NCI-H510A (cell line): ENCODE measurements around the gene RABGAP1L.

Source experiments
- DNase-seq: peaks from one replicate; lab custom pipeline; 2025; lab: John Stamatoyannopoulos, UW

RABGAP1L gene

DNA sequence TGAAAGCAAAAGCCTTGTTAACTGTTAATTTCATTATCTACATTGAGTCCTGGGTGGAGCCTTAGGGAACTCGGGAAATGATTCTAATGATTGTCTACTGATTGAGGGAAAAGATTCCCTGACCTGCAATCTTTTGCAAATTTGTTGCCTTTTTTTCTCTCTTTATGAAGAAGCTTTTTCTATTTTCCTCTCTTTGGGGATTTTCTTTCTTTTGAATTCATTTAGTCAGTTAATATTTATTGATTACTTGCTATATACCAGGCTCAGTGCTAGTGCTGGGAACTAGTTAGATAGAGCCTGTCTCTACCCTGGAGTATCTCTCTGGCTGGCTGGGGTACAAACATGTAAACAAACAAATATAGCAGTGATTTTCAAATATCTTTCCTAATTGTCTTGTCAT lies 769.2 kb downstream of the RABGAP1L start:
- DNase-seq, result no peak

- DNase-seq, result no peak
Observed at GRCh38 chr1:174931214-174931613, 771.9 kb downstream of the RABGAP1L start.

- no peak for DNase-seq
Observed at GRCh38 chr1:174932587-174932986, 773.3 kb downstream of the RABGAP1L start.

DNA sequence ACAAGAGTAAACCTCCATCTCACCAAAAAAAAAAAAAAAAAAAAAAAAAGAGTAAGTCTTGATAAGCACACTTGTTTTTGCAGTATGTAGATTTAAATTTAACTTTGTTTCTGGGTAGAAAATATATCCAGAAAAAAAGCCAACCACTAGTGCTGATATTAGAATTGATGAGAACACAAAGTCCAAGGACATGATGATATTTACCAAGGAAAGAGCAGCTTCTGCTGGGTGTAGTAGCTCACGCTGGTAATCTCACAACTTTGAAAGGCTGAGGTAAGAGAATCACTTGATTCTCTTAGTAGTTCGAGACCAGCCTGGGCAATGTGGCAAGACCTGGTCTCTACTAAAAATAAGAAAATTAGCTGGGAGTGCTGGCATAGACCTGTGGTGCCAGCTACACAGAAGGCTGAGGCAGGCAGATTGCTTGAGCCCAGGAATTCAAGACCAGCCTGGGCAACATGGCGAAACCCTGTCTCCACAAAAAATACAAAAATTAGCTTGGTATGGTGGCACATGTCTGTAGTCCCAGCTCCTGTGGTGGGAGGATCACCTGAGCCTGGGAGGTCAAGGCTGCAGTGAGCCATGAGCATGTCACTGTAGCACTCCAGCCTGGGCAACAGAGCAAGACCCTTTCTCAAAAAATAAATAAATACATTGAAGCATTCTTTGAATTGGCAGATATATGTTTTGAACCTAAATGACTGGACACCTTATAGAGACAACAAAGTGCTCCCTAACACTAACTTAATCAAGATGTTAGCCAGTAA lies 776.8 kb downstream of the RABGAP1L start:
- DNase-seq, result no peak

DNA sequence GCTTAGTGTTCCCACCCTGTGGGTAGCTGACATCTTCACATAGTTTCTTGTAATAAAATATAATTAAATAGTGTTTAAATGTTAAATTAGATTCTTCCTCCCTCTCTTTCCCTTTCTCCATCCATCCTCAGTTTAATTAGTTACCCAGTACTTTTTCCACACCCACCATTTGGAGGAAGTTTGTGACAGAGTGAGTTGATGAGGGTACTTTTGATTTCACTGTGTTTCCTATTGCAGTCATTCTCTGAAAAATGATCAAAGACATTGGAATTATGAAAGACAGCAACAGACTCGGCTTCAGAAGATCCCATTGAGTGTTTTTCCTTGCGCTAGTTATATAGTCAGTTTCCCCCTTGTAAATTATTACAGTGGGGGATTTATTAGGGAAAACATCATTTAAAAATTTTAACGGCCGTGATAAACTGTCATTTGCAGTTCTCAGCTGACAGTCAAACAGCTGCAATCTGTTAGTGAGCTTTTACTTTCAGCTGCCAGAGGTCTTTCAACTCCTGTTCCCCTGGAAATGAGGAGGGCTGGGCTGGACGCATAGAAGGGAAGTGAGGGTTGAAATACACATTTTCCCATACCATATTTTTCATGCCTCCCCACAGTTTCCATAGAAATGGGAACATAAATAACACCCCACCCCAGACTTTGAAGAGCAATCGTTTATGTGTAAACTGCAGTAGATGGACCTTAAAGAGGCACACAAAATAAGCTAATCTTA lies 779.1 kb downstream of the RABGAP1L start:
- no peak for DNase-seq

GRCh38 chr1:174939775-174940545 lies 780.6 kb downstream of the RABGAP1L start:
- no peak for DNase-seq

GRCh38 chr1:174940646-174941175 lies 781.4 kb downstream of the RABGAP1L start:
- DNase-seq, result no peak

- no peak for DNase-seq
Observed at GRCh38 chr1:174942547-174943255, 783.4 kb downstream of the RABGAP1L start.

DNA sequence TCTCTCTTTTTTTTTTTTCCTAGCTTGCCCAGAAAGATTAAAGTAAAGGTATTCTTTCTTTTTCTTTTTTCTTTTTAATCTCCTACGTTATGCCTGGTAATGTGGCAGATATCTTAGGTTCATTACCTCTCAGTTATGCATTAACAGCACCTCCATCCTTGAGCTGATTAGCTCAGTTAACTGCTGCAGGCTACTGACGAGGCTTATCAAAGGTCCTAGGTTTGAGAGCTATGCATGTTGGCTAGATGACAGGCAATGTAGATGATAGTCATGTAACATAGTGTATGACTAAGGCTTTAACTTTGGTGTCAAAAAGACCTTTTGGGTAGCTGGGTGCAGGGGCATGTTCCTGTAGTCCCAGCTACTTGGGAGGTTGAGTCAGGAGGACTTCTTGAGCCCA lies 786.7 kb downstream of the RABGAP1L start:
- no peak for DNase-seq

DNA sequence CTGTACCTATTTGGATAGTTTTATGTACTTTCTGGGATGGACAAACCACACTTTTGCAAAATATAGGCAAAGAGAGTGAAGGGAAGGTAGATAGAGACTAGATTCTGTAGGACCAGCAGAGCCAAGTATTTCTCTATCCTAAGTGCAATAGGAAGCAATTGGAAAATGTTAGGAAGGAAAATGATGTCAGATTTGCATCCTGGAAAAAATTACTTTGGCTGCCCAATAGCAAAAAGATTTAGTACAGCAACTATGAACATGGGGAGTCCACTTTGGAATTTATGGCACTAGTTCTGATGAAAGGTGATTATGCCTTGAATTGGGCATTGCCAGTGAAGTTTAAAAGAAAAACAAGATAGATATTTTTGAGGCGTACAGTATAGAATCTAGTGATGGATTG lies 789.7 kb downstream of the RABGAP1L start:
- no peak for DNase-seq

GRCh38 chr1:174949645-174950044 lies 790.3 kb downstream of the RABGAP1L start:
- no peak for DNase-seq

DNA sequence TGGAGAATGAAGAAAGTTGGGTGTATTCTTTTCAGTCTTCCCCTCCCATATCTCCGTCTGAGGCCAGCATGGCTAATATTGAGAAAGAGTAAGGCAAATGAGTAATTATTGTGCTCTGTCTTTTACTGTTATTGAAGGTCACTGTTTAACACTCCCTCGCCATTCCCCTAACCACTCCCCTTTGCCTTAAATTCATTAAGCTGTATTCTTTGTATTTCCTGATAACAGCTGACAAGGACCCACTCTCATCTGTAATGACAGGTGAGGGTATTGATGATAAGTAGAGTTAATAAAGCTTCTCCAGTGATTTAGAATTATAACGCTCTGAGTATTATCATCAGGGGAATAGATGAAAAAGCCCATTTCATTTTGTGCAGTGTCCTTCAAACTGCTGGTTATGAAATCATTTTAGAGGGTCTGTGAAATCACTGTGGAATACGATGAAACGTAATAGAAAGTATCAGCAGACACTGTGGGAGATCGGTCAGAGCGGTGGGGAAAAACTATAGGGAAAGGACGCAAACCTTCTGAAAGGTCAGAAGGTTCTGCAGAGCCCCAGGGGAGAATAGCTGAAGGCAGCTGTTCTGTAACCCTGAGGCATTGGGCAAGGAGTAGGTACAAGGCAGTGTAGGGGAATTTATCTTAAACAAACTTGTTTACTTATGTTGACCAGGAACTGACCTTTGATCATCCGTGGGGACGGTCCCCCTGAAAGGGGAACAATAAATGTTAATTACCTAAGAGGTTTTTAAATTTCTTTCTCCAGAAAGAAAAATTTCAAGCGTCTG lies 794.2 kb downstream of the RABGAP1L start:
- no peak for DNase-seq

DNA sequence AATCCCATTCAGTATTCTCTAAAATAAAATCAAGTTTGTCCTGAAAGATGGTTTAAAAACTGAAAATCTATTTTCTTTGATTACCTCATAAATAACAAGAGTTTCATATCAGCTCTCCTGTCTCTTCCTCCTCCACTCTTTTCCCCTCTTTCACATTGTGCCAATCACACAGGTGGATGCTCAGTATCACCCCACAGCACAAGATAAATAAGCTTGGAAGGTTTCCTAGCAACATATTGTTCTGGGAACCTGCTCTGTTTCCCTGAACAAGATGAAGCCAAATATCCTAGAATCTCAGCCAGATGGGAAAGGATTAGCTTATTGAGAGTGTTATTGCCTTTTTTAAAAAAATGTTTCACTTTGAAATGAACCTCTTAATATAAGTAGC lies 794.7 kb downstream of the RABGAP1L start:
- peak; percentile 51 for DNase-seq

DNA sequence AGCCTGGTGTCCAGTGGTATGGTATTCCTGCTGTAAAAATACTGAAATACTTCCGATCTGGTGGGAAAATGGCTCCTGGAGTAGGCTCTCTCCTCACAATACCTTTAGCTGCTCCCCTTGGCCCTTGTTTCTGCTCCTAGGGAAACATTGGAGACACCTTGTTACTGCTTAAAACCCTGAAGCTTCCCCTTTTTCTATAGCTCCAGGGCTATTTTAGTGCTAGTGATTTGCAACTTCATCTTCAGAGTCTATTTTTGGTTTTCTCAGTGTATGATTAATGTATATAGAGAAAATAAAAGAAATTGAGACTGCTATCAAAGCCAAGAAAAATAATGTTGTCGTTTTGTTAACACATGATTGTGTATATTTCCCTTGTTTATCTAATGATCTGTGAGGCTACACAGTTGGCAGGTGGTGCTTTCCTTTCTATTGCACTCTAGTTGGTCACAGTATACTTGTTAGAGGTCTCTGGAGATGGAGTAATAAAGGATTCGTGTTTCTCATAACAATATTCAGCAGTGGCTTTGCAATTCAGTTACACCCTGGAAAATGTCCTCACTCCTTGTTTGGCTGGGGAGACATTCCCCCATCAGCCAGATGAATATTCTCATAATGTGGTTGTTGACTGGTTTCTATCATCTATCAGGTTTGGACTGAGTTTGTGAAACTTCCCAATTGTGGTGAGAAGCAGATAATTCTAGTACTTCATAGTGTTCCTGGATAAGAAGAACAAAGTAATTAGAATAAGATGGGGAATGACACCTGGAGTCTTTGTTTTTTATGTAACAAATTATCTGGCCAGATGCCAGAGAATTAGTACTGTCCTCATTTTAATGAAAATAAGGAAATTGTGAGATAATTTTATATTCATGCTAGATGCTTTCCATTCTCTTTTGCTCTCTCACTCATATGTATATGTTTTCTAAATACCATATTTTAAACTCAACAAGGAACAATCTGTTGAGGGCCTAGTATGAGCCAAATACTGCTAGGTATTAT lies 795.6 kb downstream of the RABGAP1L start:
- DNase-seq, result peak; percentile 22

DNA sequence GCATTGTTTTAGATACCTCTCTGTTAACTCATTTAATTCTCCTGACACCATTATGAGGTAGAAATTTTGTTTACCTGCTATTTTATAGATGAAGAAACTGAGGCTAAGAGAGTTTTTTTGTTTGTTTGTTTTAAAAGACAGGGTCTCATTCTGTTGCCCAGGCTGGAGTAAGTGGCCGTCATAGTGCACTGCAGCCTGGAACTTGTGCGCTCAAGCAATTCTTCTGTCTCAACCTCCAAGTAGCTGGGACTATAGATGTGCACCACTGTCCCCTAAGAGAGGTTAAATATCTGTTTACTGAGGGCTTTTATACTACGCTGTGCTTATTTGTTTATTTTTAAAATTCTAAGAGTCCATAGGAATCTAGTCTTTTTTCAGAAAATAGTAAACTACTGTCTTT lies 796.8 kb downstream of the RABGAP1L start:
- no peak for DNase-seq

GRCh38 chr1:174956976-174957375 lies 797.7 kb downstream of the RABGAP1L start:
- no peak for DNase-seq

- DNase-seq, result no peak
Observed at GRCh38 chr1:174957829-174958228, 798.5 kb downstream of the RABGAP1L start.

DNA sequence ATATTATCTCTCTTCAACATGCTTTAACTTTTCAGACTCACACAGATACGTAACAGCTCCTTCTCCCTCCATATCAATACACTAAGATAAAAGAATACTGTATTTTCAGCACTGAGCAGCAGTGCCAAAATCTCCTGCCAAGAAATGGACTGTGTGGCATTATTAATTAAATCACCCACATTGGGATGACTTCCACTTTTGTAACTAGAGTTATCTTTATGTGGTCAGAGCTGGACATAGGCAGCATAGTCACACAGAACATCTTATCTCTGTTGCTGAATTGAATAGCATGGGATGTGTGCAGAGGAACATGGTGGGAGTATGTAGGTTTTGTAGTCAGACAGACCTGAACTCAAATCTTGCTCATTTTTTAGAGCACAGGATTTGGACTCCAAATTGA lies 799.1 kb downstream of the RABGAP1L start:
- DNase-seq, result no peak

- DNase-seq, result no peak
Observed at GRCh38 chr1:174960362-174960761, 801.0 kb downstream of the RABGAP1L start.
